ENCODE results near the gene ZAP70.
"Not testable (repeated sequence)": the region's sequence is repeated elsewhere in the genome, so short reads cannot be mapped to it uniquely, and the experiment has no call there.

Gene ZAP70

DNA sequence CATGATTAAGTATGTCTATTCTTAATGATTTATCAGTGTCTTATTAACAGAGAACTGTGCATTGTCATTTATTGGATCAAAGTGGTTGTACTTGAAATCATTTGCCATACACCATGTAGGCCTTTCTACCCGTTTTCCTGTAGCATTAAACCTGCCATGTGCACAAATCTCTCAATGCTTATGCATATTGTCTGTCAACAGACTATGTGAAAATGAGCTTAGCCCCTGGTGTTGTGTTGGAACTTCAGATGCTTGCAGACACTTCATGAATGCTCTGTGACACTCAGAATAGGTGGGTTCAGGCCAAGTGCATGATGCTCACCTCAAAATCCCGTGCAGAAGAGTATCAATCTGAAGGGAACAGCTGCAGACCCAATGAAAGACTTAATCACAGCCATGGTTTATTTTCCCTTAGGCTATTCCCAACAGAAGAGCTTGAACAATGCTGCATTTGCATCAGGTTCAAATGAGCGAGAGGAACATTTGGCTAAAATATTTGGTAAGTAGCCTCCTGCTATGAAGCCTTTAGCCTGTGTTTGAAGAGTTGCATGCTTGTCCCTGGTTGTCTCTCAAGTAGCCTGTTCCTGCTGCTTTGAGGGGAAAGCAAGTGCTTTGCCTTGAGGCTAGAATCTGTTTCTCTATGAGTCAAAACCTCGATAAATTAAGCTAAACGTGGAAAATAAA, 37.8 kb upstream of the ZAP70 start:
- Histone ChIP-seq H3K36me3 (ENCODE audit: control insufficient read depth in 1 of 2, insufficient read depth in 2 of 2, low read length in 2 of 2) (no peaks in the 10 kb centered on the region), H3K9me3 (ENCODE audit: control insufficient read depth in 1 of 2, low read length in 2 of 2) (no peaks in the 10 kb centered on the region), H3K27me3 (ENCODE audit: low read depth, low read length) (no peaks in the 10 kb centered on the region), H3K4me3 (ENCODE audit: low read depth in 1 of 2, low read length in 2 of 2) (no peak overlapping the region), H3K27ac (ENCODE audit: low read length) (no peak overlapping the region), H3K4me1 (ENCODE audit: control insufficient read depth in 1 of 2, insufficient read depth in 2 of 2, low read length in 2 of 2) (no peaks in the 10 kb centered on the region)

DNA sequence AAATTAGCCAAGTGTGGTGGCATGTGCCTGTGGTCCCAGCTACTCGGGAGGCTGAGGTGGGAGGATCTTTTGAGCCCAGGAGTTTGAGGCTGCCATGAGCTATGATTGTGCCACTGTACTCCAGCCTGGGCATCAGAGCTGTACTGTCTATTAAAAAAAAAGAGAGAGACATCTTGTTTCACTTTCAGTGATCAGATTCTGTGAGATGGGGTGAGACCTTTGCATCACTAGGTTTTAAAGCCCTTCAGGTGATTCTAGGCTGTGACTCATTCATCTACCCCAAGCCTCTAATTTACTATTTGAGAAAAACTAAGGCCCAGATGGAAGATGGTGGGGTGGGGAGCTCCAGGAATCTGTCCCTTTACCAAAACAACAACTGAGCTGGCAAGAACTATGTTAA, 36.8 kb upstream of the ZAP70 start:
- H3K4me1 ChIP-seq (ENCODE audit: control insufficient read depth in 1 of 2, insufficient read depth in 2 of 2, low read length in 2 of 2): no peaks in the 10 kb centered on the region
- no peaks in the 10 kb centered on the region for H3K36me3 ChIP-seq (ENCODE audit: control insufficient read depth in 1 of 2, insufficient read depth in 2 of 2, low read length in 2 of 2)
- no peak overlapping the region for H3K4me3 ChIP-seq (ENCODE audit: low read depth in 1 of 2, low read length in 2 of 2)
- H3K9me3 ChIP-seq (ENCODE audit: control insufficient read depth in 1 of 2, low read length in 2 of 2): no peaks in the 10 kb centered on the region
- no peak overlapping the region for H3K27ac ChIP-seq (ENCODE audit: low read length)
- no peaks in the 10 kb centered on the region for H3K27me3 ChIP-seq (ENCODE audit: low read depth, low read length)

- Histone ChIP-seq H3K4me3 (ENCODE audit: low read depth in 1 of 2, low read length in 2 of 2) (no peak overlapping the region), H3K27ac (ENCODE audit: low read length) (no peak overlapping the region)
Observed at GRCh38 chr2:97677480-97677879, 35.9 kb upstream of the ZAP70 start.

GRCh38 chr2:97678298-97678697, 35.1 kb upstream of the ZAP70 start:
- Histone ChIP-seq H3K36me3 (ENCODE audit: control insufficient read depth in 1 of 2, insufficient read depth in 2 of 2, low read length in 2 of 2) (no peaks in the 10 kb centered on the region), H3K27ac (ENCODE audit: low read length) (no peak overlapping the region), H3K27me3 (ENCODE audit: low read depth, low read length) (no peaks in the 10 kb centered on the region), H3K4me3 (ENCODE audit: low read depth in 1 of 2, low read length in 2 of 2) (no peak overlapping the region), H3K9me3 (ENCODE audit: control insufficient read depth in 1 of 2, low read length in 2 of 2) (no peaks in the 10 kb centered on the region), H3K4me1 (ENCODE audit: control insufficient read depth in 1 of 2, insufficient read depth in 2 of 2, low read length in 2 of 2) (no peaks in the 10 kb centered on the region)

More at GRCh38 chr2:97677480-97677879, 35.9 kb upstream of the ZAP70 start:
- Histone ChIP-seq H3K4me1 (ENCODE audit: control insufficient read depth in 1 of 2, insufficient read depth in 2 of 2, low read length in 2 of 2) (no peaks in the 10 kb centered on the region), H3K36me3 (ENCODE audit: control insufficient read depth in 1 of 2, insufficient read depth in 2 of 2, low read length in 2 of 2) (no peaks in the 10 kb centered on the region), H3K27me3 (ENCODE audit: low read depth, low read length) (no peaks in the 10 kb centered on the region), H3K9me3 (ENCODE audit: control insufficient read depth in 1 of 2, low read length in 2 of 2) (no peaks in the 10 kb centered on the region)

DNA sequence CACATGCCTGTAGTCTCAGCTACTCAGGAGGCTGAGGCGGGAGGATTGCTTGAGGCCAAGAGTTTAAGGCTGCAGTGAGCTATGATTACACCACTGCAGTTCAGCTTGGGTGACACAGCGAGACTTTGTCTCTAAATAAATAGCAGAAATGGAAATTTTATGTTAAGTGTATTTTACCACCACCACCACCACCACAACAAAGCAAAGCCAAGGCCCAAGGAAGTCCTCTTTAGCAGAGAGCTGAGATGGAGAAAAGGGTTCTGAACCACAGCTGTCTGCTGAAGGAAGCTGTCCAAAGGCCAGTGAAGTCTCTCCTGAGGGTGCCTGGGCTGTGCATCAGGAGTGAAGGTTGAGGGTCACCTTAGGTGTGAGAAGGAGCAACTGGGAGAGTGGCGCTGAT, 26.1 kb upstream of the ZAP70 start:
- not testable (repeated sequence) for H3K36me3 ChIP-seq (ENCODE audit: control insufficient read depth in 1 of 2, insufficient read depth in 2 of 2, low read length in 2 of 2); H3K4me1 ChIP-seq (ENCODE audit: control insufficient read depth in 1 of 2, insufficient read depth in 2 of 2, low read length in 2 of 2); H3K4me3 ChIP-seq (ENCODE audit: low read depth in 1 of 2, low read length in 2 of 2); H3K27me3 ChIP-seq (ENCODE audit: low read depth, low read length); H3K9me3 ChIP-seq (ENCODE audit: control insufficient read depth in 1 of 2, low read length in 2 of 2); H3K27ac ChIP-seq (ENCODE audit: low read length)

DNA sequence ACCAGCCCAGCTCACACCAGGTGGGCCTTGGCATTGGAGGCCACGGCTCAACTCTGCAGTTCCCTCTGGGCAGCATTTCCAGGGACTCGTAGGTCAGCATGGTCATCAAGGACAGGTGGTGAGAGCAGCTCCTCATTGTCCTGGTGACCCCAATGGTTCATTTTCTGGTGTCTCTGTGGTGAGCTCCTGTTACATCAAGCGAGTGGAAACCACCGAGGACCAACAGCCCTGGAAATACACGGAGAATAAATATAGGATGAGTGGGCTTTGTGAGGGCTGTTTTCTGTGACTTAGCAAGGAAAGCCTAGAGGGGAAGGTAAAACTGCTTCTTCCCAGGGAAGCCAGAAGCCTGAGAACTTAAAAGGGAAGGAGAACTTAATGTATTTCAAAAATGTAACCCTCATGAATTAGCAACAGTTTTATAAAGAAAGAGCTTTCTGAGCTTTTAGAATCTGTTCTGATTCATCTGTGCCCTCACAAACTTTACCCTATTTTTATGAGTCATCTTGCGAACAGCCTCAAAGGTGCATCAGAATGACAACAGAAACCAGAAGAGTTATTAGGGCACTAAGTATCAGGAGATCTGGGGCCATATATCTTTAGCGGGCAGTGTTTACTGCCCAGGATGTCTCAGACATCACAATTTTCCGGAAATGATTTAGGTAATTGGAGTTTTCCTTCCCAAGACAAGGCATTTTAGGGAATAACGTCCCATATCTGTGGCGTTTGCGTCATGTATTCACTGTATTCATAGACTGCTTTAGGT, 25.1 kb upstream of the ZAP70 start:
- Histone ChIP-seq H3K4me3 (ENCODE audit: low read depth in 1 of 2, low read length in 2 of 2) (no peak overlapping the region), H3K4me1 (ENCODE audit: control insufficient read depth in 1 of 2, insufficient read depth in 2 of 2, low read length in 2 of 2) (no peaks in the 10 kb centered on the region), H3K27ac (ENCODE audit: low read length) (no peak overlapping the region), H3K36me3 (ENCODE audit: control insufficient read depth in 1 of 2, insufficient read depth in 2 of 2, low read length in 2 of 2) (no peaks in the 10 kb centered on the region), H3K9me3 (ENCODE audit: control insufficient read depth in 1 of 2, low read length in 2 of 2) (no peaks in the 10 kb centered on the region), H3K27me3 (ENCODE audit: low read depth, low read length) (no peaks in the 10 kb centered on the region)

GRCh38 chr2:97691166-97691565, 22.2 kb upstream of the ZAP70 start:
- Histone ChIP-seq H3K4me3 (ENCODE audit: low read depth in 1 of 2, low read length in 2 of 2) (no peak overlapping the region), H3K27ac (ENCODE audit: low read length) (no peak overlapping the region), H3K36me3 (ENCODE audit: control insufficient read depth in 1 of 2, insufficient read depth in 2 of 2, low read length in 2 of 2) (no peaks in the 10 kb centered on the region), H3K9me3 (ENCODE audit: control insufficient read depth in 1 of 2, low read length in 2 of 2) (no peaks in the 10 kb centered on the region), H3K4me1 (ENCODE audit: control insufficient read depth in 1 of 2, insufficient read depth in 2 of 2, low read length in 2 of 2) (no peaks in the 10 kb centered on the region), H3K27me3 (ENCODE audit: low read depth, low read length) (no peaks in the 10 kb centered on the region)

DNA sequence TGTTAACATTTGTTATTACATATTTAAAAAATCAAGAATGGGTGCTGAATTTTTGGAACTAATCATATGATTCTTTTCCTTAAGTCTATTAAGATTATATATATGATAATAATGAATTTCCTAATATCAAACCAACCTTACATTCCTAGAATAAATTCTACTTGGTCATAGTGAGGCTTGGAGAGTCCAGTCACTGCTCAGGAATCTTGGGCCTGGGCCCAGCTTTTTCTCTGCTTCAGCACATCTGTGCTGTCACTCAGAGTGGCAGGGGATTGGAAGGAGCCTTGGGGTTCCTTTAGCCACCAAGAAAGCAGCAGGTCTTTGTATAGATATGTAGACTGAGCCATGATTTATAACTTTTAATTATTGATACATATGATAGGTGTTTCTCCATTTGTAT, 19.9 kb upstream of the ZAP70 start:
- no peaks in the 10 kb centered on the region for H3K36me3 ChIP-seq (ENCODE audit: control insufficient read depth in 1 of 2, insufficient read depth in 2 of 2, low read length in 2 of 2)
- no peaks in the 10 kb centered on the region for H3K9me3 ChIP-seq (ENCODE audit: control insufficient read depth in 1 of 2, low read length in 2 of 2)
- H3K27ac ChIP-seq (ENCODE audit: low read length): no peak overlapping the region
- H3K27me3 ChIP-seq (ENCODE audit: low read depth, low read length): no peaks in the 10 kb centered on the region
- no peak overlapping the region for H3K4me3 ChIP-seq (ENCODE audit: low read depth in 1 of 2, low read length in 2 of 2)
- H3K4me1 ChIP-seq (ENCODE audit: control insufficient read depth in 1 of 2, insufficient read depth in 2 of 2, low read length in 2 of 2): no peaks in the 10 kb centered on the region

GRCh38 chr2:97695744-97696143, 17.6 kb upstream of the ZAP70 start:
- Histone ChIP-seq H3K36me3 (ENCODE audit: control insufficient read depth in 1 of 2, insufficient read depth in 2 of 2, low read length in 2 of 2) (no peaks in the 10 kb centered on the region), H3K9me3 (ENCODE audit: control insufficient read depth in 1 of 2, low read length in 2 of 2) (no peaks in the 10 kb centered on the region), H3K27me3 (ENCODE audit: low read depth, low read length) (no peaks in the 10 kb centered on the region), H3K4me3 (ENCODE audit: low read depth in 1 of 2, low read length in 2 of 2) (no peak overlapping the region), H3K27ac (ENCODE audit: low read length) (no peak overlapping the region), H3K4me1 (ENCODE audit: control insufficient read depth in 1 of 2, insufficient read depth in 2 of 2, low read length in 2 of 2) (no peaks in the 10 kb centered on the region)

- no peaks in the 10 kb centered on the region for H3K36me3 ChIP-seq (ENCODE audit: control insufficient read depth in 1 of 2, insufficient read depth in 2 of 2, low read length in 2 of 2)
- no peak overlapping the region for H3K27ac ChIP-seq (ENCODE audit: low read length)
- no peaks in the 10 kb centered on the region for H3K4me1 ChIP-seq (ENCODE audit: control insufficient read depth in 1 of 2, insufficient read depth in 2 of 2, low read length in 2 of 2)
- no peaks in the 10 kb centered on the region for H3K27me3 ChIP-seq (ENCODE audit: low read depth, low read length)
- H3K9me3 ChIP-seq (ENCODE audit: control insufficient read depth in 1 of 2, low read length in 2 of 2): no peaks in the 10 kb centered on the region
- no peak overlapping the region for H3K4me3 ChIP-seq (ENCODE audit: low read depth in 1 of 2, low read length in 2 of 2)
Observed at GRCh38 chr2:97697252-97698235, 15.8 kb upstream of the ZAP70 start.

- H3K4me1 ChIP-seq (ENCODE audit: control insufficient read depth in 1 of 2, insufficient read depth in 2 of 2, low read length in 2 of 2): no peaks in the 10 kb centered on the region
- no peak overlapping the region for H3K27ac ChIP-seq (ENCODE audit: low read length)
- no peaks in the 10 kb centered on the region for H3K9me3 ChIP-seq (ENCODE audit: control insufficient read depth in 1 of 2, low read length in 2 of 2)
Observed at GRCh38 chr2:97698530-97698929, 14.8 kb upstream of the ZAP70 start.

More at GRCh38 chr2:97698530-97698929, 14.8 kb upstream of the ZAP70 start:
- no peaks in the 10 kb centered on the region for H3K36me3 ChIP-seq (ENCODE audit: control insufficient read depth in 1 of 2, insufficient read depth in 2 of 2, low read length in 2 of 2)
- no peaks in the 10 kb centered on the region for H3K27me3 ChIP-seq (ENCODE audit: low read depth, low read length)
- H3K4me3 ChIP-seq (ENCODE audit: low read depth in 1 of 2, low read length in 2 of 2): no peak overlapping the region
